DMS 273 (cell line): ENCODE data around the gene SMG6.

ENCODE experiments used
- DNase-seq: peaks from one replicate; lab custom pipeline; 2025; ENCODE audit not compliant: unreplicated experiment; lab: John Stamatoyannopoulos, UW

SMG6 gene

GRCh38 chr17:2237521-2237921, 66.1 kb downstream of the SMG6 start:
- no peak for DNase-seq

GRCh38 chr17:2235792-2236366, 67.7 kb downstream of the SMG6 start:
- DNase-seq: no peak

- DNase-seq: no peak
Measured at GRCh38 chr17:2235265-2235664, 68.3 kb downstream of the SMG6 start.

GRCh38 chr17:2233441-2233947, 70.1 kb downstream of the SMG6 start:
- no peak for DNase-seq

- no peak for DNase-seq
Measured at GRCh38 chr17:2232244-2232638, 71.3 kb downstream of the SMG6 start.

GRCh38 chr17:2230877-2231276, 72.7 kb downstream of the SMG6 start:
- no peak for DNase-seq

GRCh38 chr17:2227025-2227699, 76.4 kb downstream of the SMG6 start:
- no peak for DNase-seq

GRCh38 chr17:2223617-2223927, 80.0 kb downstream of the SMG6 start:
- DNase-seq: no peak

- peak; percentile 32 for DNase-seq
Measured at GRCh38 chr17:2222901-2223616, 80.5 kb downstream of the SMG6 start.

- DNase-seq: no peak
Measured at GRCh38 chr17:2222301-2222700, 81.3 kb downstream of the SMG6 start.

GRCh38 chr17:2218426-2218825, 85.2 kb downstream of the SMG6 start:
- DNase-seq: no peak

- no peak for DNase-seq
Measured at GRCh38 chr17:2215616-2216364, 87.8 kb downstream of the SMG6 start.

- no peak for DNase-seq
Measured at GRCh38 chr17:2214929-2215615, 88.5 kb downstream of the SMG6 start.

- DNase-seq: no peak
Measured at GRCh38 chr17:2214047-2214928, 89.3 kb downstream of the SMG6 start.

- DNase-seq: no peak
Measured at GRCh38 chr17:2213291-2213960, 90.2 kb downstream of the SMG6 start.

- no peak for DNase-seq
Measured at GRCh38 chr17:2212400-2212981, 91.1 kb downstream of the SMG6 start.

GRCh38 chr17:2211661-2212399, 91.8 kb downstream of the SMG6 start:
- DNase-seq: no peak

- DNase-seq: no peak
Measured at GRCh38 chr17:2210726-2211125, 92.9 kb downstream of the SMG6 start.
